NCI-H1436 treated with DMSO at 0.1 percent for 48 hours (cell line): ENCODE data around the gene CCDC198.

Experiments
- DNase-seq: peaks from one replicate; lab custom pipeline; 2025; lab: John Stamatoyannopoulos, UW

The CCDC198 gene

DNA sequence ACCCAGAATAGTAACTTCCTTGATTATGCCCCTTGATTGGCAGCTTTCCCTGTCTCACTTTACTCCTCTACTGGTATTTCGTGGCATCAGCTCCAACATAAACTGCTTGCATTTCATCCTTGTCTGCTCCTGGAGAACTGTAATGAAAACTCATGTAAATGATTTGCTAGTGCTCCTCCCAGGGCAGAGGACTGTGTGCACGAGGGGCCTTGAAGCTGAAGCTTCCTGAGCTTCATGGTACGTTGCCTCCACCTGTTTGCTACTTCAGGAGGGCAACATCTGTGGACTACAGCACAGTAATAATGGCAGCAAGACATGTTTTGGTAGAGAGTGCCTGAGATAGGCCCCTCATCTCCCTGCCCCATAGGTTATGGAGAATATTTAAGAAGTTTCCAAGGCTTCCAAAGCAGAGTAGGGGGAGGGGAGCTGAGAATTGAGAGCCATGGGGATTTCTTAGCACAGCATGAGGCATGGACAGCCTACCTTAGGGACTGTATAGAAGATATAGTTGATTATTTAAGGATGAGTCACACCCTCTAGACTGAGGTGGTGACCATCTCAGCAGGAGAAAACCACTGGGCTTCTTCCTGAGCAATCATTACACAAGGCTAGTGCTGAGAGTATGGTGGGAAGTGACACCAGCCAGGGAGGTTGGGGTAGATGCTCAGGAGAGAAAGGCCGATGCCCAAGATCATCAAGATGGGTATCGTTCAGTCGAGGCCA, 29.5 kb downstream of the CCDC198 start:
- no peak for DNase-seq

DNA sequence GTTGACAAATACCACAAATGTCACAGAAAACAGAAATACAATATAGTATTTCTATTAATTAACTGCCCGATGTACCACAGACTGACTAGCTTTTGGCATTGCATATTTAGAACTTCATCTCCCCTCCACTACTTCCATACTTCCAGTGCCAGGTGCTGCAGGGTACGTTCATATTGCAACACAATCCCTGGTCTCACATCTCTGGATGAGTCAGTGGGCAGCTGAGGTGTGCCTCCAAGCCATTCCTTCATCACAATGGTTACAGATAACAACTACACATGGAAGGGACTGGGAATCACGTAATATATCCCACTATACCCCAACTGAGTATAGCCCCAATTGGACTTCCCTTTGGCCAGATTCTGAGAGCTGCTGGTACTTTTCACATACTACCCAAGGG, 31.1 kb downstream of the CCDC198 start:
- no peak for DNase-seq

DNA sequence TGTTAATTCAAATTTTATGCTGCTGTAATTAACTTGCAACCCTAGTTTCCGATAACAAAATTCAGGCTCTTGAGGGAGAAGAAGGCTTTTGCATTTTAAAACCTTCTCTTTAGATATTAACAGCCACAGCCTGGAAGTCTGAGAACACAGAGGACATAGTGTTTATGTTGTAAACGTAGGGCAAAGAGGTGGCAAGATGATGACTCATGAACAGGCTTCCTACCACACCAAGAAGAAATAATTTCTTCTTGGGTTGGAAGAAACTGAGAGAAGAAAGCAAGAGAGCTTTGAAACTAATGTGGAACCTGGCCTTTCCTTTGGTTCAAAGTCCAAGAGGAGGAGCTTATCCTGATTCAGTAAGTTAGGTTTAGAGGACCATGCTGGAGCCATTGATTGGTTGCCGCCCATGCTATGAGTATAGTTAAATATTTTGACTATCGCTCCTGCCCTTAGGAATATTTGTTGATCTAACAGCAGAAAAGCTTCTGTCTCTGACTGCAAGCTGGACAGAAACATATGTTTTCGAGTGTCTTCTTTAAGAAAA, 31.8 kb downstream of the CCDC198 start:
- no peak for DNase-seq

DNA sequence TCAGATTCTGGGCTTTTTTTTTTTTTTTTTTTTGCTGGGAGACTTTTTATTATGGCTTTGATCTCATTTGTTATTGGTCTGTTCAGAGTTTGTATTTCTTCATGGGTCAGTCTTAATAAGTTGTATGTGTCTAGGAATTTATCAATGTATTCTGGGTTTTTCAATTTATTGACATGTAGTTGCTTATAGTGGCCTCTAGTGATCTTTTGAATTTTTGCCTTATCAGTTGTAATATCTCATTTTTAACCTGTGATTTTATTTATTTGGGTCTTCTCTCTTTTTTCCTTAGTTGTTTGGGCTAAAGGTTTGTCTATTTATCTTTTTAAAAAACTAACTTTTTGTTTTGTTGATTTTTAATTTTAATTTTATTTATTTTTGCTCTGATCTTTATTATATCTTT, 57.7 kb downstream of the CCDC198 start:
- no peak for DNase-seq

DNA sequence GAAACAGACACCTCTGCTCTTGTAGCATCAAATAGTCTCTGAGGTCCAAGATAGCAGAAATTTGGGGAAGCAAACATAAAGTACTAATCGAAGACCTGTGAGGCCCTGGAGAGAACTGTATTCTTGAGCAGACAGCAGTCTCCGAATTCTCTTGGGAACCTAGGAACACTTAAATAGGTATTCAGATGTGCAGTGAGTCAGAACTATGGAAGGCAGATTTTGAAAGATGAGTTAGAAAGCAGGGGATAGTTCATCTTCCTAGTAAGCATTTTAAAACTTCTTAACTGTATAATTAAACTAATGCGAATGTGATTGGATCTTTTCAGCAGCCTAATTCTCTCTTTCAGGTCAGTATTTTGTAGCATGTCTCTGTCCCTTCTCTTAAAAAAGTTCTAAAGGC, 72.7 kb downstream of the CCDC198 start:
- no peak for DNase-seq

DNA sequence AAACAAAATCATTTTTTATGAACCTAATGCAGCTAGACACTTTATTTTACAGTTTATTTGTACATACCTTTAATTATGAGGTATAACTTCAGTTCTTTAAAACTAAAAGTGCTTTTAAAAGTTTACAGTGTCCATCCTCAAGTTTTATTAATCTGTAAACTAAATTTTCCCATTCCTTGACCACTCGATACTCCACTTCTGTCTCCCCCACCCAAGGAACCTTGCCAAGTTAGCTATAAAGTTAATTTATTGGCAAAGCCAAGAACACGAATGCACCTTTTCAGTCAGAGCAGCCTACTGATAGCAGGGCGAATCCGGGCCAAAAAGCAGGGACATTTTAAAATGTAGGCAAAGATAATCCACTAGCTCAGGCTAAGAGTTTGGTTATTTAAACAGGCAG, 73.6 kb downstream of the CCDC198 start:
- DNase-seq, result no peak
